ENCODE results near the gene CMPK2.

GRCh38 chr2:6822406-6822805 is 43.3 kb downstream of the CMPK2 start:
- TF ChIP-seq POLR2AphosphoS5 (IDR thresholded peaks at IDR 0.05; ENCODE audit: low read depth, low read length): no peak
- TF ChIP-seq POLR2A (IDR thresholded peaks at IDR 0.05; ENCODE audit: low read depth, low read length): no peak

All from GM12892 (cell line).